Left lung (tissue), 14 donors: Measurements from ENCODE around the gene IZUMO4. TPM values are rescaled to one million over a fixed set of nuclear protein-coding genes. Genes with fewer than 3 reads are reported as not detected.
A peak's percentile ranks its signal among the peaks of the same experiment; 100 is the strongest.

Source experiments
- ATAC-seq: fragments of 200-7000 bp; cut with Tn5 transposase; one replicate; pipeline ENCODE4 v1.9.1; 2020; ENCODE audit warnings: moderate library complexity
- DNase-seq, 4 donors: peaks; one replicate each; pipeline ENCODE4 v3.0.0-alpha.2; 2013 to 2020
- H3K27ac ChIP-seq, 2 donors: fragments of 200-600 bp; sonication (generic) in 1 of 2; one replicate each; pipeline versions ENCODE4 v1.5.0 to v1.8.0; 2020 to 2021
- H3K27me3 ChIP-seq, 2 donors: fragments of 200-600 bp; sonication (generic) in 1 of 2; one replicate each; pipeline versions ENCODE4 v1.5.0 to v1.8.0; 2020 to 2021
- H3K36me3 ChIP-seq, 2 donors: fragments of 200-600 bp; sonication (generic) in 1 of 2; one replicate each; pipeline versions ENCODE4 v1.5.0 to v1.8.0; 2020 to 2021
- H3K4me1 ChIP-seq, 2 donors: fragments of 200-600 bp; one replicate each; pipeline ENCODE4 v1.8.0; 2021
- H3K4me3 ChIP-seq, 2 donors: fragments of 200-600 bp; sonication (generic) in 1 of 2; one replicate each; pipeline versions ENCODE4 v1.5.0 to v1.8.0; 2020 to 2021; ENCODE audit warnings: mild to moderate bottlenecking in 1 of 2
- H3K9me3 ChIP-seq, 2 donors: fragments of 200-600 bp; sonication (generic) in 1 of 2; one replicate each; pipeline versions ENCODE4 v1.5.0 to v1.8.0; 2020 to 2021
- intact Hi-C, 2 donors: fragments of 100-400 bp; cut with DNase I; formaldehyde crosslinking; loops; one replicate each; pipeline versions ENCODE4 v1.11.2 to v1.14.2; 2022
- long read RNA-seq, 12 donors: library from polyadenylated mRNA in 2 of 12; unstranded in 2 of 12; transcript quantifications; one replicate each; pipeline ENCODE4 v2.0.0 and lab custom pipeline, GENCODE V29; 2019 to 2026
- polyA plus RNA-seq, 6 donors: library from polyadenylated mRNA; unstranded; fragments of 120-200 nt; gene quantifications; one replicate each; pipeline ENCODE4 v1.2.1, GENCODE V29; 2013; ENCODE audit not compliant: insufficient read length in 6 of 6
- total RNA-seq, 2 donors: library from RNA; stranded (reverse); fragmentation: NEBNext Ultra II Directional; extraction: Animal tissue kit (Norgen Biotek cat#: 25700); gene quantifications; one replicate each; pipeline ENCODE4 v1.2.1, GENCODE V29; 2021
- TF ChIP-seq, protein P1 (sequence below), 2 donors: fragments of 200-600 bp; sonication (generic) in 1 of 2; IDR thresholded peaks; one replicate each; pipeline versions ENCODE4 v1.5.0 to v1.8.0; 2021; ENCODE audit warnings: antibody characterized with exemption in 2 of 2
- donor health status: DM: no; HTN: yes; CAD: no.
- donor health status: DM: no; HTN: no; CAD: no.

The IZUMO4 gene, protein sequence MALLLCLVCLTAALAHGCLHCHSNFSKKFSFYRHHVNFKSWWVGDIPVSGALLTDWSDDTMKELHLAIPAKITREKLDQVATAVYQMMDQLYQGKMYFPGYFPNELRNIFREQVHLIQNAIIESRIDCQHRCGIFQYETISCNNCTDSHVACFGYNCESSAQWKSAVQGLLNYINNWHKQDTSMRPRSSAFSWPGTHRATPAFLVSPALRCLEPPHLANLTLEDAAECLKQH
- total RNA-seq: 1 to 10 TPM; 2.6 to 5.2 TPM
- 1 to 10 TPM; 4.4 to 8.5 (median 6.7) TPM for polyA plus RNA-seq
- long read RNA-seq, donor 1, partial matches to known transcripts: 0 of 2 reads
- long read RNA-seq, donor 1, other reads (novel, unspliced or antisense): 0 of 2 reads
- long read RNA-seq, donor 2, partial matches to known transcripts: 146 of 156 reads
- long read RNA-seq, donor 2, other reads (novel, unspliced or antisense): 10 of 156 reads
- long read RNA-seq, donor 3: 0 reads
- long read RNA-seq, donor 4: 0 reads
- long read RNA-seq, donor 5, partial matches to known transcripts: 0 of 1 reads
- long read RNA-seq, donor 5, other reads (novel, unspliced or antisense): 0 of 1 reads
- long read RNA-seq, donor 6: 0 reads
- long read RNA-seq, donor 7: 0 reads
- long read RNA-seq, donor 8, partial matches to known transcripts: 0 of 1 reads
- long read RNA-seq, donor 8, other reads (novel, unspliced or antisense): 0 of 1 reads
- long read RNA-seq, donor 9: 0 reads
- long read RNA-seq, donor 10: 0 reads
- long read RNA-seq, donor 11: 0 reads
- long read RNA-seq, donor 12, partial matches to known transcripts: 0 of 1 reads
- long read RNA-seq, donor 12, other reads (novel, unspliced or antisense): 0 of 1 reads

DNA sequence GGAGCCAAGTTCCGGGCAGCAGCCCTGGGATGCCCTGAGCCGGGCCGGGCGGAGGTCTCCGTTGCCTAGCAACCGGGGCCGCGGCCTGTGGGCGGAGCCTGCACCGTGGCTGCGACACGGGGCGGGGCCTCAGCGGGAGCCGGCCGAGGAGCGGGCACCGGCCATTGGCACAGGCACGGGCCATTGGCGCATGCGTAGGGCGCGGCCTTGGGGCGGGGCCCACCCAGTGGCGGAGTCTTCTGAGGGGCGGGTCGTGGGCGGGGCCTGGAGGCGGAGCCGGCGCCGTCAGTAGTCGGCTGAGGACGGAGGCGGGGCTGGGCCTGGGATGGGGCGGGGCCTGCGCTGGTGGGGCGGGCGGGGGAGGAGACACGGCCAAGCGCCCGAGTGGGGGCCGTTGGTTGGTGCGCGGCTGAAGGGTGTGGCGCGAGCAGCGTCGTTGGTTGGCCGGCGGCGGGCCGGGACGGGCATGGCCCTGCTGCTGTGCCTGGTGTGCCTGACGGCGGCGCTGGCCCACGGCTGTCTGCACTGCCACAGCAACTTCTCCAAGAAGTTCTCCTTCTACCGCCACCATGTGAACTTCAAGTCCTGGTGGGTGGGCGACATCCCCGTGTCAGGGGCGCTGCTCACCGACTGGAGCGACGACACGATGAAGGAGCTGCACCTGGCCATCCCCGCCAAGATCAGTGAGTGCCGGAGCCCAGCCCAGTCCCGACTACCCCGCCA is at the start of gene IZUMO4:
IZUMO4 (plus strand) TSS at position 436 of the 723 bp plus-strand sequence; CDS start at position 467, 31 bp downstream.
- TF ChIP-seq, protein P1, sequence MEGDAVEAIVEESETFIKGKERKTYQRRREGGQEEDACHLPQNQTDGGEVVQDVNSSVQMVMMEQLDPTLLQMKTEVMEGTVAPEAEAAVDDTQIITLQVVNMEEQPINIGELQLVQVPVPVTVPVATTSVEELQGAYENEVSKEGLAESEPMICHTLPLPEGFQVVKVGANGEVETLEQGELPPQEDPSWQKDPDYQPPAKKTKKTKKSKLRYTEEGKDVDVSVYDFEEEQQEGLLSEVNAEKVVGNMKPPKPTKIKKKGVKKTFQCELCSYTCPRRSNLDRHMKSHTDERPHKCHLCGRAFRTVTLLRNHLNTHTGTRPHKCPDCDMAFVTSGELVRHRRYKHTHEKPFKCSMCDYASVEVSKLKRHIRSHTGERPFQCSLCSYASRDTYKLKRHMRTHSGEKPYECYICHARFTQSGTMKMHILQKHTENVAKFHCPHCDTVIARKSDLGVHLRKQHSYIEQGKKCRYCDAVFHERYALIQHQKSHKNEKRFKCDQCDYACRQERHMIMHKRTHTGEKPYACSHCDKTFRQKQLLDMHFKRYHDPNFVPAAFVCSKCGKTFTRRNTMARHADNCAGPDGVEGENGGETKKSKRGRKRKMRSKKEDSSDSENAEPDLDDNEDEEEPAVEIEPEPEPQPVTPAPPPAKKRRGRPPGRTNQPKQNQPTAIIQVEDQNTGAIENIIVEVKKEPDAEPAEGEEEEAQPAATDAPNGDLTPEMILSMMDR (IDR thresholded peaks at IDR 0.05): peak; percentile 26 to 55
- Histone ChIP-seq H3K36me3 (peaks cover 0 to 35% of the 10 kb centered on the region in 2 donors), H3K27me3 (no peaks in the 10 kb centered on the region), H3K27ac (peak within 1 kb of the TSS; percentile 91 to 96), H3K9me3 (no peaks in the 10 kb centered on the region), H3K4me3 (peak within 1 kb of the TSS; percentile 66 to 68), H3K4me1 (peaks cover 13 to 52% of the 10 kb centered on the region in 2 donors)
- peak; percentile 90 for ATAC-seq
- intact Hi-C loops: no loop called here
- peak; percentile 98 to 100 (median 99) for DNase-seq

DNA sequence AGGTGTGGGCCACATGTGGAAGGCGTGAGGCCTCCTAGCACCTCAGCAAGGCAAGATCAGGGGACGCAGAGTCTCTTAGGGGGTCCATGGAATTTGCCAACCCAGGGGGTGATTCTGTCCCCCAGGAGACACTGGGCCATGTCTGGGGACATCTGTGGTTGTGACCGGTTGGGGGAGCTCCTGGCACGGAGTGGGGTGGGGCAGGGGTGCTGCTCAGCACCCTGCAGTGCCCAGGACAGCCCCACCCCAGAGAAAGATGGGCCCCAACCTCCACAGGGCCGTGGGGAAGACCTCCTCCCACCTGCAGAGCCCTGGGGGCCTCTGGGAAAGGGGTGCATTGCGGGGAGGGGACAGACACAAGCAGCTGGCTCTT is 49.7 kb upstream of the IZUMO4 start:
- intact Hi-C loops: no loop called here
- H3K4me3 ChIP-seq: no peak overlapping the region
- no peak for ATAC-seq
- H3K9me3 ChIP-seq: no peaks in the 10 kb centered on the region
- TF ChIP-seq, protein P1 (IDR thresholded peaks at IDR 0.05): no peak
- H3K27me3 ChIP-seq: no peaks in the 10 kb centered on the region
- peak overlapping the region; percentile 95 to 97 for H3K27ac ChIP-seq
- peaks cover 61 to 86% of the 10 kb centered on the region in 2 donors for H3K4me1 ChIP-seq
- DNase-seq: no peak
- H3K36me3 ChIP-seq: peaks cover 0 to 71% of the 10 kb centered on the region in 2 donors

DNA sequence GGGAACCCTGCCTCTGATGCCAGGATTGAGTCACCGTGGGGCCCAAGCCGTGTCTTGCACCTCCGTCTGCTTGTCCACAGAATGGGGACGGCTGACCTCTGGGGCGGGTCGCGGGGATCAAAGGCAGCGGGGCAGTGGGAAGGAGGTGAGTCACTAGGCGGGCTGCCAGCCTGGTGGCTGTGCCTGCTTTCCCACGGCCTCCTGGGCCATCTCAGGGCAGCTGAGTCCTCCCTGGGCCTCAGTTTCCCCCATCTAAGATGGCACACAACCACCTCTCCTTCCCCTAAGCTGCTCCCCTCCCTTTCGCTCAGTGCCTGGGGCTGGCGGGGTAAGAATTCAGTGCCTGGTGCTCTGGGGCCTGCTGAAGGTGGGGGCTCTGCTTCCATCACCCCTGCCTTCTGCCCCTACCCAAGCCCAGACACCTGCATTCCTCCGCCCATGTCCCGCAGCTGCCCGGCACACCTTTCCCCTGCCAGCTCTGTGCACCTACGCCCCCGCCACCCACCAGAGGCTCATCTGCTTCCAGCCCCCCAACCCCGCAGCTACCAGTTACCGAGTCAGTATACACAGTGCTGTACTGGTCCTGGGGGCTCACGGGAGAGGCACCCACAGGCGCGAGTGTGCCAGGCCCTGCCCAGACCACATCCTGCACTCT is 49.1 kb upstream of the IZUMO4 start:
- Histone ChIP-seq H3K4me1 (peaks cover 57 to 86% of the 10 kb centered on the region in 2 donors), H3K27me3 (no peaks in the 10 kb centered on the region), H3K27ac (peak overlapping the region; percentile 95 to 97), H3K36me3 (peaks cover 0 to 67% of the 10 kb centered on the region in 2 donors), H3K4me3 (peak overlapping the region in 1 of 2 donors; percentile 99), H3K9me3 (no peaks in the 10 kb centered on the region)
- intact Hi-C loops: no loop called here
- ATAC-seq: no peak
- DNase-seq: peak in 2 of 4 donors; percentile 76 to 92
- TF ChIP-seq, protein P1 (IDR thresholded peaks at IDR 0.05): no peak

DNA sequence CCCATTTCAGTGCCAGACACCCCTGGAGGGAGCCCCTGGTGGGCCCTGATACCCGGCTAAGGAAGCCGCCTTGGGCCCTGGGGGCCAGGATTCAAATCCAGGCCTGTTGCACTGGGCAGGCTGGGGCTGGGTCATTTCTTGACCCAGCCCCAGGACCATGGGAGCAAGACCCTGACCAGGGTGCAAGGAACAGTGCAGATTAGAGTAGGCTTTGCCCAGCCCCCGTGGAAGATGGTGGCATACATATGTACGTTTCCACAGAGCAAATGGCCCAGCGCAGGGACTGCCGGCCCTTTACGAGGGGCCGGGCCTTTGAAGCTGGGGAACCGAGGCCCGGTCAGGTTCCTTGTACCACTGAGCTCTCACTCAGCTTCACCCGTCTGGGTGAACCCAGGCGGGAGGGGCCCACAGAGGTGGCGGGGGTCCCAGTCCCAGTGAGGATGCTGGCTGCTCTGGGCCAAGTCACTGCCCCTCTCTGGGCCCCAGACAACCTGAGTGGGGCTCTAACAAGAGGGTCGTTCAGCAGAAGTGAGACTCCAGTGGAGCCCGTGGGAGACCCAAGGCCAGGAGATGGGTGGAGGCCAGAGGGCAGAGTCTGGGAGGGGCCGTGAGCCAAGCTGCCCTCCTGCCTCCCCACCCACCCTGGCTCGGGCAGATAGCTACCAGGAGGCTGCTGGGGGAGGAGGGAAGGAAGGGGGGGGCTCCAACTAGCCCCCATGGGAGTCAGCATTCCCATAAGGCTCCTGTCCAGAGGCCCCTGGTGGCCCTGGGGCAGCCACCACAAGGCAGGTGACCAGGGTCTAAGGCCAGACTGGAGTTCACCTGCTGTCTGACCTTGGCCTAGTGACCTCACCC is 48.4 kb upstream of the IZUMO4 start:
- H3K4me3 ChIP-seq: peak overlapping the region; percentile 92 to 99
- peak overlapping the region; percentile 95 to 97 for H3K27ac ChIP-seq
- H3K4me1 ChIP-seq: peaks cover 50 to 78% of the 10 kb centered on the region in 2 donors
- H3K27me3 ChIP-seq: no peaks in the 10 kb centered on the region
- H3K36me3 ChIP-seq: peaks cover 0 to 59% of the 10 kb centered on the region in 2 donors
- TF ChIP-seq, protein P1 (IDR thresholded peaks at IDR 0.05): no peak
- ATAC-seq (no peak), DNase-seq (no peak)
- no peaks in the 10 kb centered on the region for H3K9me3 ChIP-seq
- intact Hi-C loops: no loop called here
